HG03045 (cell line): Measurements from ENCODE around the gene PHF21B.
"Not testable (repeated sequence)": the region's sequence is repeated elsewhere in the genome, so short reads cannot be mapped to it uniquely, and the experiment has no call there.

Experiments used
- ATAC-seq: cut with Tn5 transposase; IDR thresholded peaks from one replicate; pipeline ENCODE4 v1.9.1; 2021; ENCODE audit warnings: mild to moderate bottlenecking, moderate library complexity; ENCODE audit not compliant: unreplicated experiment

Gene PHF21B

DNA sequence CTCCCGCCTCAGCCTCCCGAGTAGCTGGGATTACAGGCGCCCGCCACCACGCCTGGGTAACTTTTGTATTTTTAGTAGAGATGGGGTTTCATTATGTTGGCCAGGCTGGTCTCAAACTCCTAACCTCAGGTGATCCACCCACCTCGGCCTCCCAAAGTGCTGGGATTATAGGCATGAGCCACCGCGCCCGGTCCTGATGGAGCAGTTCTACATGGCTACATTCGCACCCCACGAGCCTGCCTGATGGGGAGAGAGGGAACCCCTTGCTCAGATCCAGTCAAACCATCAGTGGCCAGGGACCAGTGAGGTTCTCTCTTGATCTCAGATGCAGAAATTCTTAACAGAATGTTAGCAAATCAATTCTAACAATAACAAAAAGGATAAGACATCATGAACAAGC lies 88.0 kb downstream of the PHF21B start:
- not testable (repeated sequence) for ATAC-seq

DNA sequence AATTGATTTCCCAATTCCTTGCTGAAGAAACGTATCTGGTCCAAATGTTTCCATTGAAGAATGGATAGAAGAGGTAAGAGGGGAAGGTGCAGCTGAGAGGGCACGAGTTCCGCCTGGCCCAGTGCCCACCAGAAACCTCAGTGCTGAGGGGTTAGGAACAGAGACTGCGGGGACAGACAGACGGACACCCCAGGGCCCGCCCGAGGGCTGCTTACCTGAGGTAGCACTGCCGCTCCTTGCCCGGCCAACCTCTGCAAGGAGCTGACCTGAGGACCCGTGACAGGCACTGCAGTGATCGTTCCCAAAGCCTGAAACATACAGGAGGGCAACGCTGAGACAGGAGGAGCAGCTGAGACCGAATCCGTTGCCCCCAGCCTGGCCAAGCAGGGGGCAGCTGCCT lies 89.6 kb downstream of the PHF21B start:
- ATAC-seq = no peak

DNA sequence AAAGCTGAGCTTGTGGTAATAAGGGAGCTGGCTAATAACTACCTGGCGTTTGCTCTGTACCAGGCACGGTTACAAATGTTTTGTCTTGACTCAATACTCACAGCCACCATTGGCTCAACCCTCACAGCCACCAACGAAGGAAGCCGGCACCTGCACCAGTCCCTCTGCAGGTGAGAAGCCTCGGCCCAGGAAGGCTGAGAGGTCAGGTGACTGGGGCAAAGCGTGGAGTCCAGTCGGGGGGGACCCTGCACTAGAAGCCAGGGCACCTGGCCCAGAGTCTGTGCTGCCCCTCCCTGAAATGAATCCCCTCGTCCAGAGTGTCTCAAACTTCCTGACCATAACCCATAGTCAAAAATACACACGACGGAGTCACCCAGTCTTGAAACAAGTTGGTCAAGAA lies 90.1 kb downstream of the PHF21B start:
- no peak for ATAC-seq

DNA sequence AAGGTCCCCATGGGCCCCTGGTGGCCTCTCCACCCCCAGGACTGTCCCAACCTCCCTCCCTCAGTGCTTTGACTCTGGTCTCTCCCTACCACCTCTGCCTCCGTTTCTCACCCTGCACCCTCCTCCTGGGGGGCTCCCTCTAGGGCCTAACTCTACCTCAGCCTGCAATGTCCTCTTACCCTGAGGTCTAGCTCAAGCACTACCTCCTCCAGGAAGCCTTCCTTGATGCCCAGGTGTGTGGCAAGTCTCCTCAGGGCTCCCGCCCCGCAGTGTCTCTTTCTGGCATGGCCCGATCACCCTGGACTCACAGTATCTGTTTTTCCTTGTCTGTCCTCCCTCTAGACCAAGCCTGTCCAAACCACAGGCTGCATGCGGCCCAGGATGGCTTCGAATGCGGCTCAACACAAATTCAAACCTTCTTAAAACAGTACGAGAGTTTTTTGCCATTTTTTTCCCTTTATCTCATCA lies 90.8 kb downstream of the PHF21B start:
- ATAC-seq = no peak

DNA sequence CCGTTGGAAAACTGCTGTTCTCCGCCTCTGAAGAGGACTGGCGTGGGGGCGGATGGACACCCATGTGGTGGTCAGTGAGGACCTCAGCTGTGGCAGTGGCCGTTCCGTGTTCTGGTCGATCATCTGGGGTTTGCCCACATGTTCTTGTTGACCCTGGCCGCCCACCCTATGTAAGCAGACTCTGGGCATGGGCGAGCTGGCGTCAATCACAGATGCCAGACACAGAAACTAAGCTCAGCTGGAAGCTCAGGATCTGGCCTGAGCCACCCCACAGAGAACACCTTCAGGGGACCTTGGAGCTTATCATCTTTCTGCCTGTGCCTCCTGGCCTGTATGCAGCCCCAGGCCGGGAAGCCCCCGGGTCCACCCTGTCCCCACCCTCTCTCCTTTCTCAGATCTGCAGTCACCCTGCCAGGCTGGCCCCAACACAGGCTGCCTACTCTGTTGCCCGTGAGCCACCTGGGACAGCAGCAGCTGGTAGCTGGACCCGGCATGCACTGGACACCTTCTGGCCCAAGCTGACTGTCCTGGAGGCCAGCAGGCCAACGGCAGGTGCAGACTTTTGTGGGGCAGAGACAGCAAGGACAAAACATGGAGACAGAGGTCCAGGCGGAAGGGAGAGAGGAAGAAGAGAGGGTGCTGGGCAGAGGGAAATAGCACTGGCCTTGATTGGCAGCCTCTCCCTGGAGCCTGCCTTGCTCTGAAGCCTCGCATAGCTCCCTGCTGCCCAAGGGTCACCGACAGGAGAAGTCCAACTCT lies 91.5 kb downstream of the PHF21B start:
- ATAC-seq = no peak

DNA sequence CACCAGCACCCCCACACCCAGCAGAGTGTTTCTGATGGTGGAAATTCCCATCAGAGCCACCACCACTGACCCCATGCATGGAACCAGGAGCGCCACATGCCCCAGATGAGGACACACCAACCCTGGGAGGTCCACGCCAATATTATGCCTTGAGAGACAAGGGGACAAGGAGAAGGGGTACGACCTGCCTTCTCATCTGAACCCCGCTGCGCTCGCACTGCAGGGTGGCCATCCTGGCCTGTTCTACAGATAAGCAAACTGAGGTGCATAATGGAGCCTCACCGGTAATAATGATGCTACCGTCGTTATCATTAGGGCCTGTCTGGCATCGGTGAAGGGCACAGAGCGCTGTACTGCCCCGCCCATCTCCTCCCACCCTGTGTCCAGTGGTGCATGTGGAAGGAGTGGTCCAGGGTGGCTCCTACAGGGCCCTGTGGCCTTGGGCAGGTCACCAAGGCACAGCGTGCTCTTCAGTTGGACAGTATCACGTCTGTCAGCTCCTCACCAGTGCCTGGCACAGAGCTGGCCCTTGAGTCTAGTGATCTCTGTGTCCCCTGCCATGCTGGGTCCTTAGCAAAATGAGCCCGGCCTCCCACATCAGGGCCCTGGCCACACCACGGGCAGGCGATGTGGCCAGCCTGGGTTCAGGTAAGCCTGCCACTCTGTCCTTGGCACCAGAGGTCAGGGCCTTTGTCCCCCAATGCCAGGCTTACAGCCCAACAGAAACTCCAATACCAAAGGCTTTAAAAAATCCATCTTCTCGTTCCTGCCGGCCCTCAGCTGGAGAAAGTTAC lies 92.2 kb downstream of the PHF21B start:
- no peak for ATAC-seq

DNA sequence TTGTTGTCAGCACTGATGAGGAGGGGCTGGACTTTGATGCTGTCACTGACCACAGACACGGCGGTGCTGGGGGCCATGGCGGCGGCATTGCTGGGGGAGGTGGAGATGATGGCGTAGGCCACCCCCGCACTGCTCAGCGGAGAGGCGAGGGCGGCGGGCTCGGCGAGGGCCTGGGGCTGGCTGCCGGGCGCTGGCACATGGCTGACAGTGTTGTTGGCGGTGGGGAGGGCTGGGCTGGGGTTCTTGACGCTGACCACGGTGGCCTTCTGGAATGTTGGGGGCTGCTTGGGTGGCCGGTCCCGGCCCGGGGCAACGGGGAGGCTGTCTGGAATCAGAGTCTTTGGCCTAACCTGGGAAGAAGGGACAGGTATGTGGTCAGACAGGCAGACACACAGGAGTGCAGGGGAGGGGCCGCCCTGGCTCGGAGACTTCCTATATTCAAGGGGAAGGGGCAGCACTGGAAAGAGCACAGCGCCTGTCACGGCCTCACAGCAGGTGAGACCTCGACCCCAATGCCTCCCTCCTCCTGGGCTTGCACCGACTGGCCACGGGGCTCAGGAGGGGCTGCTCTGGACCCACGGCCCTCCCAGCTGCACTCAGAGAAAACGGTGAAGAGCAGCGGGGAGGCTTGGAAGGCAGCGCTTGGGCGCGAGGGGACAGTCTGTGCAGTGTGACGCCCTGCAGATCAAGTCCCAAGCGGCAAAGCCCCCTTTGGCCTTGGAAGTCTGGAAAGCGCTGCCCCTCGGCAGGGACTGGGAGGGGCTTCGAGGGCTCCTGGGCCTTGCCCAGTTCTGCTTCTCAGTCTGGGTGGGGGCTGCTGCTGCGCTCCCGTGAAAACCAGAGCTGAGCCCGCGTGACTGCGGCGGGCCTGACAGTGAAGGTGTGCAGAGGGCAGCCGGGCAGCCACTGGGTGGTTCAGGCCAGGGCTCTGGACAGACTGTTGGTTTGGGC lies 93.2 kb downstream of the PHF21B start:
- no peak for ATAC-seq

DNA sequence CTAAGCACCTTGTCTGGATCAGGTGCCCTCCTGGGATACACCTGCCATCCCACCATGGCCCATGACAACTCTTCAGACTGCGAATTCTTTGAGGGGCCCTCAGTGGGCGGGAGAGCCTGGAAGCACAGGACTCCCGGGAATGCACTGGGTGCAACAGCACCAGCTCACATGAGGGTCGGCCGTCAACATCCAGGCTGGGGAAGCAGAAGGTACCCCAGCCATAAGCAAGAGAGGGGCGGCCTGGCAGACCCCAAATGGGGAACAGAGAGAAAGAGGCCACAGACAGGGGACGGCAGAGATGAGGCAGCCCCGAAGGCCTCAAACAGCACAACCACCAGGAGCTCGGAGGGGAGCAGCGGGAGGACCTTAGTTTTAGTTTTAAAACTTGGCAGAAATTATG lies 94.4 kb downstream of the PHF21B start:
- no peak for ATAC-seq

DNA sequence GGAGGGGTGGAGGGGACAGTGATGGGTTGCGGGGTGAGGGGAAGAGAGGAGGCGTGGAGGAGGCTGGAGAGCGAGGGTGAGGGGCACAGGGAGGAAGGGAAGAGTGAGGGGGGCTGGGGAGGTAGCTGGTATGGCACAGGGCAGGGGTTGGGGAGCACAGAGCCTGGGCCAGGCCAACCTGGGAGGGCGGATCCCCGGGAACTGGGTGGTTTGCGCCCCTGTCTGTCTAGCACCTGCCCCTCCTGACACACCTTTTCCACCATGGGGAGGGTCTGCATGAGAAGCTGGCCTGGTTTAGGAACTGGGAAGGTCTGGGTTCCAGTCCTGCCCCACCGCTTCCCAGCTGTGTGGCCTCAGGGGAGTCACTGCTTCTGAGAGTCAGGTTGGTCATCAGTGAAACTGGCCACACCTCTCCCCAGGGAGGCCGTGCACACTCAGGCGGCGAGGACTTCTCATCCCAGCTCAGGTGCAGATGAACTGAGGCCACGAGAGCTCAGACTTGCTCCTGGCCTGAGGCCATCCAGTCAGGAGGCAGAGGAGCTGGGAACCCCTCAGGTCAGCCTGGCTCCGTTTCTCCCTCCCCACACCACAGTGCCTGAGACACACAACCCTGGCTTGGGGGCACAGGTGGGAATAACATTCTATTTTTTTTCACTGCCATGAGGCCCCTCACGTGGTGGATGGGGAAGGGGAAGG lies 95.6 kb downstream of the PHF21B start:
- no peak for ATAC-seq

DNA sequence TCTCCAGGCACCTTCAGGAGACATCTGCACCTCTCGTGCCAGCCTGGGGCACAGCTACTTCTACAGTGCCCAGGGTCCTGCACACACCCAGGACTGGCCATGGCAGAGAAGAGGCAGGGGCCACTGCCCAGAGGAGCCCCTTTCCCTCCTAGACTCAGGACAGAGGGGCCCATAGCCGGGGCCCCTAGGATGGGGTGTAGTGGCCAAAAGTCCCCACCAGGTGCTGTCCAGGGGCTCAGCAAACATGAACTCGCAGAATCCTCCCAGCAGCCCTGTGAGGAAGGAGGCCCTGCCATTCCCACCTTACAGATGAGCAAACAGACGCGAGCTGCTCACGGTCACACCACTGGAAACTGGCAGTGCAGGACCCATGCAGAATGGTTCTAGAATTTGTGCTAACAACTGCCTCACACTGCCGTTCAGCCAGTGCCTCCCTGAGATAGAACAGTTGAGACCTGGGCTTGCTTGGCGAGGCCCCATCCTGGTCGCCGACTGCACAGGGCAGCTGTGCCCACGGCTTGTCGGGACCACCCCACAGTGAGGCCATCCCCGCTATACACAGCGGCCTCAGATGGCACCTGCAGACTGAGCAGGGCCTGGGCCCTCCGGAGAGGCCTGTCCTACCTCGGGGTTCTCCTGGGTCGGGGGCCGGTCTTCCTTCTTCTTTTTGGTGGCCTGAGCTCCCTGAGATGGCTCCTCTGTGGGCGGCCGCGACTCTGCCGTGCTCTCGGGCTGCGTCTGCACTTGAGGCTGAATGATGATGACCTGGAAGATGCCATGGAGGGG lies 96.4 kb downstream of the PHF21B start:
- no peak for ATAC-seq

DNA sequence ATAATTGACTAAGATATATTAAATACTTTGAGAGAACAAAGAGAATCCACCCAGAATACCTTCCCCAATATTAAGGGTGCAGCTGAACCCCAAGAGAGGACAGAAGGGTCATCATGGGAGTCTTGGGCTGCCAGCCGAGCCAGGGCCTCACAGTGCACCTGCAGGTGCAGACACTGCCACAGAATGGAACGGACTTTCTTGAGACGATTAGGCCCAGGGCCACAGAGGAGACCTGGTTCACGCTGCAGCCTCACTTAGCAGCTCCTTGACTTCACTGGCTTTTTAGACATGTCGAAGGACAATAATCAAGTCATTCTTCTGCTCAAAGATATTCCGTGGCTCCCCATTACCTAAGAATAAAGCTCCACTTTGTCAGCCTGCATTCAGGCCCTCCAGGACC lies 100.6 kb downstream of the PHF21B start:
- ATAC-seq = no peak

DNA sequence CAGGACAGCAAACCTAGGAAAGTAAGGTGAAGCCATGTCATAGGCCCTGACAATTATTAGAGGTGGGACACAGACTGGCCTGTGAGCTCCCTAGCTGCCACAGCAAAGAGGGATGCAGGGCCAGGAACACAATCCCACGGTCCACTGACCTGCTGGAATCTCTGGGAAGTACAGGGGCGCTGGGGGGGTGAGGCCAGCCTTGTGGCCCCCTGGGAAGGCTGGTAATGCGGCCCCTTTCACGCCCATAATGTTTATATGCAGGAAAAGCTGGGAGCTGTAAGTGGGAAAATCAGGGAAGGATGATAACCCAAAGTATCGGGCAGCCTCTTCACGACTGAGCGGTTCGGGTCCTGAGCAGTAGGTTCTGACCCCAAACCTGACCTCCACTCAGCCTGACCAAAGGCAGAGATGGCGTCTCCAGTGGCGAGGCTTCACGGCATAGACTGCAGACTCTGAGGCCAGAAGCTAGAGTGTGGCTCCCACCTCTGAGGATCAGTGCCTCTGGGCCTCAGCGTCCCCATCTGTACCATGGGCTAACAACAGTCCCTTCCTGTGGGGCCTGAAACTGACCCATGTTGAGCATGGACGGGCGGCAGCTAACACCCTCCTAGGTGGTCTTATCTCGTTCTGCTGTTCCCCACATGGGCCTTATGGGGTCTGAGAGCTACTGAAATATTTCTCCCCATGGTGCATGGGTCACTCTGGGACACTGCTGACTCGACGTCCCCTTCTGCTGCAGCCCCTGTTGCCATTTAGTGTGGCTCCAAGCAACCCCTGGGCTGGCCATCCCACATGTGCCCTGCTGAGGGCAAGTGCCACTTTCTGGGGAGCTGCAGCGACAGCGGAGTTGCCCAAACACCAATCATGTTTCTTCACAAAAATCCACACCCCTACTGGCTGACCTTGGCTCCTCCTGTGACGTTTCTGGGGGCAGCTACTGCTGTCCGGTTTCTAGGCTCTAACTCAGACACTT lies 101.8 kb downstream of the PHF21B start:
- ATAC-seq = no peak

DNA sequence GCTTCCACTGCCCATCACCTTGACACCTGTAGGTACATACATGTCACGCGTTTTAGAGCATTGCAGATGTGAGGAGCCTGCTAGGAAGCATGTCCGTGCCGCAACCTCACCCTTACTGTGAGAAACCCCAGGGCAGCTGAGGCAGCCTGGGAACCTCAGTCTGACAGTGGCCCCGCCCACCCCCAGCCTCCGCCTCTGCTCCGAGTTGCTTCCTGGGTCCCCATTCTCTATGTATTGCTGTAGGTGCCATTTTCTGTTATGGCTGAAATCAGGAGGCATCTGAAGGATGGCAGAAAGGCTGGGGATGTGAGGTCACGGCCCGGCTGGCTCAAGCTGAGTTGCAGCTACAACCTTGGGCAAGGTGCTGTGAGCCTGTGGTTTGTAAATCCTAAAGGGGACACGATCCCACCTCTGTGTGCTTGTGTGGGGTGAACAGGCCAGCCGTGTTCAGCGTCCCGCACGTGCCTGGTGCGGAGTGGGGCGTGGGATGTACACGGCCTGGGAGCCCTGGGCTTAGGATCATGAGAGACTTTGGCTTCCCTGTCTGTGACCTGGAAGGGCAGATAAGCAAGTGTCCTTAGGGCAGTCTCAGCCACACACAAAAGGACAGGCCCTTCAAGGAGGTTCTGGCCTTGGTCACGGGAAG lies 102.7 kb downstream of the PHF21B start:
- no peak for ATAC-seq

DNA sequence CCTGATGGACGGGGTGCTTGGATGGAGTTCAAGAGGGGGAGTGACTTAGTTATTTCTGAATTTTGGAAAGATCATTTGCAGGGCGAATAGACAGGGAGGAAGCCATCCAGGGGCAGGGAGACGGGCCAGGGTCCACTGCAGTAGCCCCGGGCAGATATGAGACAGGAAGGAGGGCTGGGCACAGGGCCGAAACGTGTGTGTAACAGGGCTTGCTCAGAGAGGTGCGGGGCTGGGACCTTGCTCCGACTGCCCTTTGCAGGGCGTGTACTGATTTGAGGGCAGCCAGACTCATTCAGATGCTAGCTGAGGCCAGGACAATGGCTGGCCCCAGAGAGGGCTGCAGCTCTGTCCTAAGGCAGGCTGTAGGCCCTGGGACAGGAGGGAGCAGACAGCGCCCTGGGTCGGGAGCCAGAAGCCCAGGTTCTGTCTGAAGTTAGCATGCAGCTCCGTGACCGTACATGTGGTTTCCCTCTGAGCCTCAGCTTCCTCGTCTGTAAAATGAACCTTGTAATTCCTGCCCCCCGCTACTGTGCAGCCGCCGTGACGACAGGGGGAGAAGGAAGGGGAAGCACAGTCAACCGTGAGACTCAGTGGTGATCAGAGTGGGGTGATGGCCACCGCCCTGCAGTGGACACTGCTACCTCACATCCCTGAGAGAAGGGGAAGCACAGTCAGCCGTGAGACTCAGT lies 103.4 kb downstream of the PHF21B start:
- no peak for ATAC-seq

DNA sequence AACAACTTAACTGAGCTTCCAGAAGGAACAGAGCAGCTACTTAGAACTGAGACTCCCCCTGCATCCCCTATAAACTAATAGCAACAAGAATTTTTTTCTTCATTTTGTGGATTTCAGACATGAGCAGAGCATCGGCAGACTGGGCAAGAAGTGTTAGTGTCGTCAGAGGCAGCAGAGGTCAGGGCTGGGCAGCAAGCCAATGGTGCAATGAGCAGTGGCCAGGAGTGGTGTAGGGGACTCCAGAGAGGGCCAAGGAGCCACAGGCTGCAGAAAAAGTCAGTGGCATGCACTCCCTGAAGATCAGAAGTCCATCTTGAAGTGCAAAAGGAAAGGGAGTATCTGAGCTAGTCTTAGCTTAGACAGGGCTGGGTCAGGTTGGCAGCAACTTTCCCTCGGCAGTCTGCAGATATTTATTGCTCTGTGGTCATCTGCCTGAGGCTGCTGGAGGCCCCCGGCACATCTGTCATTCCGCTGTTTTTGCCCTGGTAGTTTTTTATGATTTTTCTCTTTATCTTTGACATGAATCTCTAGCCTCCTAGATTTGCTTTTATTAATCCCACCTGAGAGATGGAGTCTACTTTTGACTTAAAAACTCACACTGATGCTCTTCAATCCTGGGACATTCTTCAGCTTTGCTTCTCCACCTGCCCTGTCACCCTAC lies 105.2 kb downstream of the PHF21B start:
- ATAC-seq = not testable (repeated sequence)

DNA sequence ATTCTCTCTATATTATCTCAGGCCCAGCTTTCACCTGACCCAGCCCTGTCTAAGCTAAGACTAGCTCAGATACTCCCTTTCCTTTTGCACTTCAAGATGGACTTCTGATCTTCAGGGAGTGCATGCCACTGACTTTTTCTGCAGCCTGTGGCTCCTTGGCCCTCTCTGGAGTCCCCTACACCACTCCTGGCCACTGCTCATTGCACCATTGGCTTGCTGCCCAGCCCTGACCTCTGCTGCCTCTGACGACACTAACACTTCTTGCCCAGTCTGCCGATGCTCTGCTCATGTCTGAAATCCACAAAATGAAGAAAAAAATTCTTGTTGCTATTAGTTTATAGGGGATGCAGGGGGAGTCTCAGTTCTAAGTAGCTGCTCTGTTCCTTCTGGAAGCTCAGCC lies 106.6 kb downstream of the PHF21B start:
- ATAC-seq = not testable (repeated sequence)

DNA sequence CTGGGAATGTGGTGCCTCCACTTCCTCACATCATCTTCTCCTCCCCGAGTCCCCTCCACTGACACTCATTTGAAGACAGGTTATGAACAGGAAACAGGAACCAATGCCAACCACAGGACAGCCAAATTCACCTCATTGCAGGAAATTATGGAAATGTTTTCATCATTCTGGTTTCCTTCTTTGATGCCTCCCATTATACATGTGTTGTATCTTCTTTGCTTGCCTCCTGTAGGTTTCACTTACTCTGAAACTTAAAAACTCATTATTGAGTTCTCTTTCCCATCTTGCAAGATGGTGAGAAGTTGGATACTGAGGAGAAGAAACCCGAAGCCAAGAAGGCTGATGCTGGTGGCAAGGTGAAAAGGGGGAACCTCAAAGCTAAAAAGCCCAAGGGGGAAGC lies 108.5 kb downstream of the PHF21B start:
- ATAC-seq = no peak
